Measurements from ENCODE around the gene TUBA8. TPM values are rescaled to one million over a fixed set of nuclear protein-coding genes. Genes with fewer than 3 reads are reported as not detected.
"Not testable (repeated sequence)": the region's sequence is repeated elsewhere in the genome, so short reads cannot be mapped to it uniquely, and the experiment has no call there.

Gene TUBA8
- total RNA-seq, 1 donor from 2014 or later: 0.35 TPM

DNA sequence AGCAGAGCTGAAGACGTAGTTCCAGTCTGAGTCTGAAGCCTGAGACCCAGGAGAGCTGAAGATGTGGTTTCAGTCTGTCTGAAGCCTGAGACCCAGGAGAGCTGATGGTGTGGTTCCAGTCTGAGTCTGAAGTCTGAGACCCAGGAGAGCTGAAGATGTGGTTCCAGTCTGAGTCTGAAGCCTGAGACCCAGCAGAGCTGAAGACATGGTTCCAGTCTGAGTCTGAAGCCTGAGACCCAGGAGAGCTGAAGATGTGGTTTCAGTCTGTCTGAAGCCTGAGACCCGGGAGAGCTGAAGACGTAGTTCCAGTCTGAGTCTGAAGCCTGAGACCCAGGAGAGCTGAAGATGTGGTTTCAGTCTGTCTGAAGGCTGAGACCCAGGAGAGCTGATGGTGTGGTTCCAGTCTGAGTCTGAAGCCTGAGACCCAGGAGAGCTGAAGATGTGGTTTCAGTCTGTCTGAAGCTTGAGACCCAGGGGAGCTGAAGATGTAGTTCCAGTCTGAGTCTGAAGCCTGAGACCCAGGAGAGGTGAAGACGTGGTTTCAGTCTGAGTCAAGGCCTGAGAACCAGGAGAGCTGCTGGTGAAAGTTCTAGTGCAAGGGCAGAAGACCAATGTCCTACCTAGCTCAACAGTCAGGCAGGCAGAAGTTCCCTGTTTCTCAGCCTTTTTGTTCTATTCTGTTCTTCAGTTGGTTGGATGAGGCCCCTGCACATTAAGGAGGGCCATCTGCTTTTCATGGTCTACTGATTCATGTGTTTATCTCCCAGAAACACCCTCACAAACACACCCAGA, 3.9 kb upstream of the TUBA8 start:
- DNase-seq (ENCODE audit: low read depth): not testable (repeated sequence)

DNA sequence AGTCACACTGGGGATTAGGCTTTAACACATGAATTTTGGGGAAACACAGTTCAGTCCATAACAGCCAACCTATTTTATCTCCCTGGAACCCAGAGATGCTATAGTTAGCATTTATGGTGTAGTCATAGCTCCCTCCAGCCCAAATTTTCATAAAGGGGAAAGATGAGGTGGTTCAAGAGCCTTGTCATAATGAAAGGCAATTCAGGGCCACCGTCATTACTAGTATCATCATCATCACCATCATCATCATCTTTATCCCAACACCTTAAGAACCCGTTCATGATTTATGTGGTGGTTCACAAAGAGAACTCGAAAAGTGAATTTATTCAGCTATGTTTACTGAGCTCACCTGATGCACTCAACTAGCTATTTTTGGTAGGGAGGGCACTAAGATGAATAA, 2.4 kb upstream of the TUBA8 start:
- DNase-seq (ENCODE audit: low read depth): no peak

DNA sequence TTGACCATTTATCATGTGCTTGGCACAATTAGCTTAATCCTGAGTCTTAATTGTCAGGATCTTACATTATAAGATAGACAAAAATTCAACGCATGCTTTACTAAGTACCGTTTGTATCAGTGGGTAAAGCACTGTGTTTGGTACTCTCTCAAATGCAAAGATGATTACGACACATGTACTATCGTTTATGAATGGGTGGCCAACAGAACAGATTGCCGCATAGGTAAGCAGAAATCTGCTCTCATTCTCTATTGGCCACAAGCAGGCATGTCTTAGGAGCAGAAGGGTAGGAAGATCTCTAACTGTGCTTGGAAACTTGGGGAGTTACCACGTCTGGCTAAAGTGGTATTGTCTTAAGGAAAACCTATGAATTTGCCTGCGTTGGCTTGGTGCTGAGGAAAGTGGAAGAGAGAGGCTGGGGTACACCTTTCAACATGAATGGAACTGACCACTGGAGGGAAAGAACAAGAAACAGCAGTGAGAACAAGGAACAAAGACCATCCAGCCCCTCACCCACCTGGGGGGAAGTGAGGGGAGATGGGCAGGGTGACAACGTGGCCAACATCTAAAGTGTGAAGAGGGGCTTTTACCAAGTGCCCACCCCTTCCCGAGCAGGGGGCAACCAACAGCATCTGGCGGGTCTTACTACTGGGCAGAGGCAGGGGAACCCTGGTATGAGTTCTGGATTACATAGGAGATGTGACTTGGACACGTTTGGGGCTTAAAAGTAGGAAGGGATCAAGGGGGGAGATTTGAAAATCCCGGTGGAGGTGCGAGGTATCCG, 1.0 kb upstream of the TUBA8 start:
- no peak for DNase-seq (ENCODE audit: low read depth)

DNA sequence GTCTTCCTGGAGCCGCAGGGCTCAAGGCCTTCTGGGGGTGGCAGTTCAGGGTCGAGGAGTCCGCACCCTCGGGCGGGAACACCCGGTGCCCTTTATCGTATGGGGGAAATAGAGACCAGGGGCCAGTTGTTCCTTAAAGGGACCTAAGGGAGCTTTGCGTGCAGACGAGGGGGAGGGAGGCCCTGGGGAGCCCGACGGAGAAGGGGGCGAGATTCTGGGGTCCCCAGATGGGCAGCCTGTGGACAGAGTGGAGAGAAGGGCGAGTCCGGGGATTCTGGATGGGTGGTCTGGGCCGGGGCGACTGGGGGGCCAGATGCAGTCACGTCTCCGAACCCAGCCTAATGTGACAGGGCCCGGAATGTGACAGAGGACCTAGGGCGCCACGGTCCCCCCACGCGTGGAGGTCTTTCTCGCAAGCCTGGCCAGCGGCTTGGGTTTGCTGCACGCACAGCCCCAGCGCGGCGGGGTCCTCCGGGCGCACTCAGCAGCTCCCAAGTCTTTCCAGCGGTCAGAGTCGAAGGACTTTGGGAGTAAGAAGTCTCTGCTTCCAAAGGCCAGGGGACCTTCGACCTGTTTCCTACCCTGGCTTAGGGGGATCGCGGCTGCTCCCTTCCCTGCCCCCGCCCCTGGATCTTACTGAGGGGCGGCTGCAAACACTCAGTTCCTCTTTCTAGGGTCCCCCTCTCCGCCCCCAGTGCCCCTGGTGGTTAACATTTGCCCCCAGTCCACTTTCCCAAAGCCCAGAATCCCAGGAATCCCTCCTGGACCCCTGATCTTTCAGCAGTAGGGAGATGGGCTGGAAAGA, 547 bp downstream of the TUBA8 start:
- no peak for DNase-seq (ENCODE audit: low read depth)

DNA sequence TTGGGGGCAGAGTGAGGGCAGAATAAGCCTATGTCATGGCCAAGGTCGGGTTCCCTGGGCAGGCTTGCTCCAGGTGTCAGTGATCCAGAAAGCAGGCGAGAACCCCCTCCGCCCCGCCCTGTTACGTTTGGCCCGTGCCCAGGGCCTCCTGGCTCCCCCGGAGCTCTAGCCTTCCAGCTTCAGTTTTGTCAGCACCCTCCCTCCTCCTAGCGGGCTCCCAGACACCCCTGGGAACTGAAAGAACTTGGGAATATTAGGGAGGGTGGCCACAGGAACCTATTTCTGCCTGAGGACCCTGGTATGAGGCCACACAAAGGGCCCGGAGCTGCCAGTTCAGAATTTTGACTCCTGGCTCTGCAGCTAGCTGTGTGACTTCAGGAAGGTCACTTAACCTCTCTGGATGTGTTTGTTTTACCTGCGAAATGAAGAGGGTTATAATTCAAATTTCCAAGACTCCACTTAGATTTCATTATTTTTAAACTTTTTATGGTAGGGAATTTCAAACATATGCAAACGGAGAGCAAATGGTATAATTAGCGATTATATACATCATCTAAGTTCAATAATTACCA, 1.2 kb downstream of the TUBA8 start:
- no peak for DNase-seq (ENCODE audit: low read depth)

DNA sequence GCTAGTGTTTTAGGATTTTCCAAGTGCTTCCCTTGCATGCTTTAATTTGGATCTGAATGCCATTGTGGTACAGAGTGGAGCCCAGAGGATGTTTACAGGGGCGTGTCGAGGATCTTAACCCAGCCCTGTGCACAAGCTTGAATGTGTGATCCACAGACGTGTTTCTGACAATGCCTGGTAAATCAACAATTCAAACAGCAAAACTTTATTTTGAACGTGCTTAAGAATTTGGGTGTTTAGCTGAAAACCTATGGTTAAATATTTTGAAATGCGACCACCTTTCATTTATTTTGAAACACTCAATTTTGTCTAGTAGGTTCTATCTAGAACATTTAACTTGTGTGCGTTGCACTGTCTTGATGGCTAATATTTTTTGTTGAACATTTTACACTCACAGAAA, 1.8 kb downstream of the TUBA8 start:
- DNase-seq (ENCODE audit: low read depth): no peak

DNA sequence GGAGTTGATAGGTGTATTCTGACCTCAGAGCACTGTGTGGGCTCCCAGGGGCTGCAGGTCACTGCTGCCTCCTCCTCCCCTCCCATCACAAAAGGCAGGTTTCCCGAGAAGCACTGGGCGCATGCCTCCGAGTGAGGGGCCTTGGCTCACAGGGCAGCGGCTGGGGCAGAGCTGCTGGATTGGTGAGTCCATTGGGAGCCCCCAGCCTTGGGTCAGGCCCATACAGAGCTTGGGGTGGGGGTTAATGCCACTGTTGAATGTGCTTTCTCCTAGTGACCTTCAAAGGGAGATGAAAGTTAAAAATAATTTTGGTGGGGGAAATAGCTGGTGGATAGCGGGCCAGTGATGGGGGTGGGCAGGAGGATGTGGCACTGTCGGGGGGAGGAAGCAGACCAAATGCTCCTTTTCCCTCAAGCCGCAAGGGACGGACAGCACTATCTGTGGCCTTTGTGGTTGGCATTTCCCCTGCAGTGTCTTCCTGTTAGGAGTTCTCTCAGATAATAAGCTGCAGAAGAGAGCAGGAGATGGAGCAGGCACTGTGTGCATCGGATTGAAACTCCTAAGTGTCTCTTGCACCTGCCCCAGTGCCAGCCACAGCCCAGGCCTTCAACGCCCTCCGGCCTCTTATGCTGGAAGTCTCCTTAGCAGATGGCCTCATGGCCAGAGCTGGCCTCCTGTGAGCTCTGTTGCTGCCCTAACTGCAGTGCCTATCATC, 3.2 kb downstream of the TUBA8 start:
- DNase-seq (ENCODE audit: low read depth): no peak

DNA sequence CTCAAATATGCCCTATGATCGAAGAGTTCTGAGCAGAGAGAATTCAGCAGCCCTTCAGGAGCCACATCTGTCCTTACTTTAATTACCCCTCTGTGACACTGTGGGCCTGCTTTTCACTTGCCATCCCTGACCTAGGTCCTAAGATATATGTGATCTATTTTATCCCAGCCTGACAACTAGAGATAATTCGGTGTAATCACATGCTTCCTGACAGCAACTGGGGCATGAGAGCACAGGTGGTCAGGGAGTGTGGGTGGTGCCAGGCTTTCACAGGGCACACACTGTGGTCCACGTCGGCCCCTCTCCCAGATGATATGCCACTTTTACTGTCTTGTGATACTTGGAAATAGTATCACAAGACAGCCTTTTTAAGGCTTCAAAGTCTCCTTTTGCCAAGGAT, 3.9 kb downstream of the TUBA8 start:
- DNase-seq (ENCODE audit: low read depth): no peak

DNA sequence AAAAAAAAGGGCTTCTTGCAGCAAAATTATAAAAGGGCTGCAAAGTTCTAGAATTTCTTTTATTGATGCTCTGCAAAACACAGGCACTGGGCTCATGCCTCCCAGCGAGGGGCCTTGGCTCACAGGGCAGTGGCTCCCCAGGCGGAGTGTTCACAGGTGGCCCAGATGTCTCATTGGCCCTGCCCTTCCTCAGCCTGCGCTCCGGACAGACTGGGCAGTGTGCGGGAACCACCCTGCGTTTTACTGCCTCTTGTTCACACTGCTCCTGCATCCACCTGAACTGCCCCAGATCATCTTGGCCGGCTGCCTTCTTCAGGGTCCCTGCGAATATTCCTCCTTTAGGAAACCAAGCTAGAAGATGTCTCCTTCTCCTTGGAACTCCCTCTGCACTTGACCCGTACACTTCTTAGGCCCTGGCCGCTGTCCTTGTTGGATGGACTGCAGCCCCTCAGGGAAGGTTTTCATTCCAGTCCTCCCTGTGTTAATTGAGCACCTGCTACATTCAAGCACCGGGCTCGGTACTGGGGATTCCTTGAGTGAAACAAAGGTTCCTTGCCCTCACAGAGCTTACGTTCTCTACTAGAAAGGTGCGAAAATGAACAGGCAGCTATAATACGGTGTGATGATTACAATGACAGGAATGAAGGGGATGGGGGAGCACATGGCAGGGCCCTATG, 4.5 kb downstream of the TUBA8 start:
- no peak for DNase-seq (ENCODE audit: low read depth)

DNA sequence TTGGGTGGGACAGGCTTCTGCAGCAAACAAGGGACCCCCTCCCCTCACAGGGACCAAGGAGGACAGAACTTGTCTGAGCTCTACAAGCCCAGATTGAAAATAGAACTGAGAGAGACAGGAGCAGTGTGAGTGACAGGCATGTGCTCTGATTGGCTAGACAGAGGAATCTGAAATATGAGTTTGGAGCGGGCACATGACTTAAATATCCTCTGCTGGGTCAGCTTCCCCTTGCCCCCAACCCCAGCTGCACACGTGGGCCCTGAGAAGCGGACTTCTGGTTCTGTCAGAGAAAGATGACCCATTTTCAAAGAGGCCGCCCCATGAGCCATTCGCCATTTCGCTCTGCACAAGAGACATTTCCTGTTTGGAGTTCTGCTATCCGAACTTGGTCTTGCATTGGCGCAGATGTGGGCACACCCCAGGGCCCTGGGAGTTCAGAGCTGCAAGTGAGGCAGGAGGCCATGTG, 5.3 kb downstream of the TUBA8 start:
- no peak for DNase-seq (ENCODE audit: low read depth)

DNA sequence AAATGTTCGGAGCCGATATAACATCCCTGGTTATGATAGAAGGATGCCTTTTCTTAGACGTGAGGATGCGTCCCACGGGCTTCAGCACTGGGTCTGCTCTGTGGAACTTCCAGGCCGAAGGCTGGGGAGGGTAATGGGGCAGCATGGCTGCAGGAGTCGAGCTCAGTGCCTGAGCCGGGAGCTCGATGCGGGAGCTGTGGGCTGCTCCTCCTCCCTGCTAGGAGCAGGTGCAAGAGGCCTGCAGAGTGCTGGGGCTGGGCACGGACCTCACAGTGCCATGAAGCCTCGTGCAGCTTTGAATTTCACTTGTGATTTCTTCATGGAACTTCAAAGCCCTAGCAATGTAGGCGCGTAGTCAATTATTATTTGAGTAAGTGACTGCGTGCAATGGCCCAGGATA, 6.0 kb downstream of the TUBA8 start:
- no peak for DNase-seq (ENCODE audit: low read depth)

DNA sequence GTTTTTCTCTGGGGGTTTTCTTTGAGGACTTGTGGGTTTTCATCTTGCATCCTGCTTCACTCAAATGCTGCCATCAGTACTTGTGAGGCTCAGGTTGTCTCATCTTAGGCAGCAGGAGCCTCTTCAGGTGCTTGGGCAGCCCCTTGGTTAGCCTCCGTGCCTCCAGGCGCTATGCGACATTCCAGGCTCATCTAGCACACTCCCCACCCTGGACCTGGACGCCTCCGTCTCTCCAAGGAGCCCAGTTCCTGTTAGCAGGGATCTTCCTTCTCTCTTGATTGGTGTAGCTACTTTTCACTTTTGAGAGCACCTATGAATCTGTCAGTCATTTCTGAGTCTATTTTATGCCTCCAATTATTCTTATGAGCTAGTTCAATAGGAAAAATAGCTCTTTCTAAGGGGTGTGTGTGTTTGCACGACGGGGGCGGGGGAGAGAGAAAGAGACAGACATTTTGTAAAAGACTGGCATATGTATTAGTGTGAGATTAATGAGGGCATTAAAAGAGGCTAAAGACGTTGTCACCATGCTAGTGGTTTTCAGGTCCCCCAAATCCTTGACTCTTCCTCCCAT, 7.8 kb downstream of the TUBA8 start:
- no peak for DNase-seq (ENCODE audit: low read depth)

DNA sequence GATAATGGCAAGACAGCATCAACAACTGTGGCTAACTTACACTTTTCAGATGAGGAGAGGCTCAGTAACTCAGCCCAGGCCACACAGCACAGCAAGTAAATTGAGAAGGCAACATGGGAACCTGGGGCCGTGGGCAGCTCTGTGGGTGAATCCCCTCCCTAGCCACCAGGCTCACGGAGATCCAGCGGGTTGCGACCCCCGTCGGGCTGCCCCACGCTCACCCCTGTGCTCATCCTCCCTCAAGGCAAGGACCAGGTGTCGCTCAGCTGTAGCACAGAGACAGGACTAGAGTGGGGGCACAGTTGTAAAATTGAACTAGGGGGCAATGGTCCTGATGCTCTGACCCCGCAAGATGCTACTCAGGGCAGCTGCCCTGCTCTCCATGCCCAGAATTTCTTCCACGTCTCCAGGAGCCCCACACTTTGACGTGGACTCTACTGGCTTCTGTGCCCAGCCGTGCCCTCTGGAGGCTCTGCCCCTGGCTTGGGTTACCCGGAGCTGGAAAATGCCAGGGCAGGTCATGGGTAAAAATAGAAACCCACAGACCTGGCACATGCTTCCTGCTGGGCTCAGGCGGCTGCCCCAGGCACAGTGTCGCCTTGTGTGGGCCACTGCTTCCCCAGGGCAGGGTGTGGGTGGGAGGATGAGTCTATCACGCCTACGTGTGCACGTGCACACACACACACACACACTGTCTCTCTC, 9.0 kb downstream of the TUBA8 start:
- DNase-seq (ENCODE audit: low read depth): no peak

DNA sequence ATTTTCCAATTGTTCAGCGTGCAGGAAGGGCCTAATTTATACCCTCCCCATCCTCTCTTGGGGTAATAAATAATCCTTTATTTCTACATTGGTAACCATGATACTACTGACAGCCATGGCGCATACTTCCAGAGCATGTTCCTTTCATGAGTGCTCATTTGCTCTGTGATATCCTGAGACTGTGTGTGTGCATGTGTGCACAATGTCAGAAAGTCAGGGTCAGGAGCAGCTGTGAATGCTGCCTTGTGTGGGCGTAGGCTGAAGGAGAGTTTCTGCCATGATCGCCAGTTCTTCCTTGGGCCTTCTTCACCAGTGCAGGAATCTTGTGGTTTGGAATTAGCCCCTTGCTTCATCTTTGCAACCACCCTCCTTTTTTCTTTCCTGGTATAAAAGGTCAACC, 10.2 kb downstream of the TUBA8 start:
- DNase-seq (ENCODE audit: low read depth): no peak

DNA sequence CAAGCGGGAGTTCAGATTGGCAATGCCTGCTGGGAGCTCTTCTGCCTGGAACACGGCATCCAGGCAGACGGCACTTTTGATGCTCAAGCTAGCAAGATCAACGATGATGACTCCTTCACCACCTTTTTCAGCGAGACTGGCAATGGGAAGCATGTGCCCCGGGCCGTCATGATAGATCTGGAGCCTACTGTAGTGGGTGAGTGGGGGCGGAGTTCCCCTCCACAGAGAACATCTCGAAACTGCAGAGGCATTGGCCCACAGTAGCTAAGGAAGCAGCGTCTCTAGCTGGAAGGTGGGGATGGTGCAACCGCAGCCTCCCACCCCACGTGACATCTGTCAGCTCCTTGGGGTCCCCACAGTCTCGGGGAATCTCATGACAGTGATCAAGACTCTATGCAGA, 10.9 kb downstream of the TUBA8 start:
- DNase-seq (ENCODE audit: low read depth): no peak

DNA sequence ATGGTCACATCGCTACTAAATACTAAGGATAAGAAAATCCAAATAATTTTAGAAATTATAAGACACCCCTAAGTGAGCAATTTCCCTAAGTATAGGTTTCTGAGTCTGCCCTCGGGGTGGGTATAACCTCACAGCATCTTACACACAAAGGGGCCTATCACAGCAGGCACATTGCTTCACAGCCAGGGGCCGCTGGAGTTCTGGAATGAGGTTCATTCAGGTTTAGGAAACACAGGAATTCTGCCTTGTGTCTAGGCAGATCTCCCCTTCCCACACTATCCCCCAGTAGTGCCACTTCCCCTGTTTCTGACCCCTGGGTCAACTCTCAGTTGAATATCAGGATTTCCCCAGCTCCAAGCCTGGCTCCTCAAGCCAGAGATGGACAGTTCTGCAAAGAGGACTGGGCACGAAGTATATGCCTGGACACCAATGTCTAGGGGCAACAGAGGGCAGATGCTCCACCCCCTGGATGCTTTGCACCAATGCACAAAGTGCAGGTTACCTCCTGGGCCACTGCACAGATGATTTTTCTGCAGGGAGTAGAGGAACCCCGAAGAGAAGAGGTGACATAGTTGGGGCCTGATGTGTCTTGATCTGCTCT, 11.4 kb downstream of the TUBA8 start:
- no peak for DNase-seq (ENCODE audit: low read depth)

DNA sequence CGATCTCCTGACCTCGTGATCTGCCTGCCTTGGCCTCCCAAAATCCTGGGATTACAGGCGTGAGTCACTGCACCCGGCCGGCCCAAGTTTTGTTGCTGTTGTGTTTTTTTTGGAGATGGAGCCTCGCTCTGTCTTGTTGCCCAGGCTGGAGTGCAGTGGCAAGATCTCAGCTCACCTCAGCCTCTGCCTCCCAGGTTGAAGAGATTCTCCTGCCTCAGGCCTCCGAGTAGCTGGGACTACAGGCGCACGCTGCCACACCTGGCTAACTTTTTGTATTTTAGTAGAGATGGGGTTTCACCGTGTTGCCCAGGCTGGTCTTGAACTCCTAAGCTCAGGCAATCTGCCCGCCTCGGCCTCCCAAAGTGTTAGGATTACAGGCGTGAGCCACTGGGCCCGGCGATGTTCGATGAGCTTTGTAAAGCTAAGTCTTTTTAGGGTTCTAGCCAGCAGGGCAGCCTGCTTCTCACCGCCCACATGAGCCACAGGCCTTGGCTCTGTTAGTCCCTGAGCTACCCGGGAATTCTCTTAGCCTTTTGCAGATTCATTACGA, 12.9 kb downstream of the TUBA8 start:
- not testable (repeated sequence) for DNase-seq (ENCODE audit: low read depth)

DNA sequence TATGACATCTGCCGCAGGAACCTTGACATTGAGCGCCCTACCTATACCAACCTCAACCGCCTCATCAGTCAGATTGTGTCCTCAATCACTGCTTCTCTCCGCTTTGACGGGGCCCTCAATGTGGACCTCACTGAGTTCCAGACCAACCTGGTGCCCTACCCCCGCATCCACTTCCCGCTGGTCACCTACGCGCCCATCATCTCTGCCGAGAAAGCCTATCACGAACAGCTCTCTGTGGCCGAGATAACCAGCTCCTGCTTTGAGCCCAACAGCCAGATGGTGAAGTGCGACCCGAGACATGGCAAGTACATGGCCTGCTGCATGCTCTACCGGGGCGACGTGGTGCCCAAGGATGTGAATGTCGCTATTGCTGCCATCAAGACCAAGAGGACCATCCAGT, 16.0 kb downstream of the TUBA8 start:
- no peak for DNase-seq (ENCODE audit: low read depth)

DNA sequence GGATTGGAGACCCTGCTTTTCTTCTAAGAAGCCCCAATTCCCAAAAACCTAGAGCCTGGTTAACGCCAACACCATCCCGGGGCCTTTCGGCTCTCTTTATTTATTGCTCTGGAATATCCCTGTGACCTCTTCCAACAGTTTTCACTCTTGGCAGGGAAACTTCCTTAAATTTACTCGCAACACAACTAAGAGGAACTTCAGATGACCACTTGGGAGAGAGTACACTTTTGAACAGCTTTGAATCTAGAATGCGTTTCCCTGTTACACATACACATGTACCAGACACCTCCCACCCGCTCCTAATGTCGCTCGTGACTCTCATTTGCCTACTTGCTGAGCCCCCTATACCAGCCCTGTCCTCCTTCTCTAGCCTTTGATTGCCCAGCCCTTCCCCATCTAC, 19.4 kb downstream of the TUBA8 start:
- no peak for DNase-seq (ENCODE audit: low read depth)
